Measurements from ENCODE around the gene SGSM2.

Gene SGSM2, protein sequence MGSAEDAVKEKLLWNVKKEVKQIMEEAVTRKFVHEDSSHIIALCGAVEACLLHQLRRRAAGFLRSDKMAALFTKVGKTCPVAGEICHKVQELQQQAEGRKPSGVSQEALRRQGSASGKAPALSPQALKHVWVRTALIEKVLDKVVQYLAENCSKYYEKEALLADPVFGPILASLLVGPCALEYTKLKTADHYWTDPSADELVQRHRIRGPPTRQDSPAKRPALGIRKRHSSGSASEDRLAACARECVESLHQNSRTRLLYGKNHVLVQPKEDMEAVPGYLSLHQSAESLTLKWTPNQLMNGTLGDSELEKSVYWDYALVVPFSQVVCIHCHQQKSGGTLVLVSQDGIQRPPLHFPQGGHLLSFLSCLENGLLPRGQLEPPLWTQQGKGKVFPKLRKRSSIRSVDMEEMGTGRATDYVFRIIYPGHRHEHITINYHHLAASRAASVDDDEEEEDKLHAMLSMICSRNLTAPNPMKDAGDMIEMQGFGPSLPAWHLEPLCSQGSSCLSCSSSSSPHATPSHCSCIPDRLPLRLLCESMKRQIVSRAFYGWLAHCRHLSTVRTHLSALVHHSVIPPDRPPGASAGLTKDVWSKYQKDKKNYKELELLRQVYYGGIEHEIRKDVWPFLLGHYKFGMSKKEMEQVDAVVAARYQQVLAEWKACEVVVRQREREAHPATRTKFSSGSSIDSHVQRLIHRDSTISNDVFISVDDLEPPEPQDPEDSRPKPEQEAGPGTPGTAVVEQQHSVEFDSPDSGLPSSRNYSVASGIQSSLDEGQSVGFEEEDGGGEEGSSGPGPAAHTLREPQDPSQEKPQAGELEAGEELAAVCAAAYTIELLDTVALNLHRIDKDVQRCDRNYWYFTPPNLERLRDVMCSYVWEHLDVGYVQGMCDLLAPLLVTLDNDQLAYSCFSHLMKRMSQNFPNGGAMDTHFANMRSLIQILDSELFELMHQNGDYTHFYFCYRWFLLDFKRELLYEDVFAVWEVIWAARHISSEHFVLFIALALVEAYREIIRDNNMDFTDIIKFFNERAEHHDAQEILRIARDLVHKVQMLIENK

DNA sequence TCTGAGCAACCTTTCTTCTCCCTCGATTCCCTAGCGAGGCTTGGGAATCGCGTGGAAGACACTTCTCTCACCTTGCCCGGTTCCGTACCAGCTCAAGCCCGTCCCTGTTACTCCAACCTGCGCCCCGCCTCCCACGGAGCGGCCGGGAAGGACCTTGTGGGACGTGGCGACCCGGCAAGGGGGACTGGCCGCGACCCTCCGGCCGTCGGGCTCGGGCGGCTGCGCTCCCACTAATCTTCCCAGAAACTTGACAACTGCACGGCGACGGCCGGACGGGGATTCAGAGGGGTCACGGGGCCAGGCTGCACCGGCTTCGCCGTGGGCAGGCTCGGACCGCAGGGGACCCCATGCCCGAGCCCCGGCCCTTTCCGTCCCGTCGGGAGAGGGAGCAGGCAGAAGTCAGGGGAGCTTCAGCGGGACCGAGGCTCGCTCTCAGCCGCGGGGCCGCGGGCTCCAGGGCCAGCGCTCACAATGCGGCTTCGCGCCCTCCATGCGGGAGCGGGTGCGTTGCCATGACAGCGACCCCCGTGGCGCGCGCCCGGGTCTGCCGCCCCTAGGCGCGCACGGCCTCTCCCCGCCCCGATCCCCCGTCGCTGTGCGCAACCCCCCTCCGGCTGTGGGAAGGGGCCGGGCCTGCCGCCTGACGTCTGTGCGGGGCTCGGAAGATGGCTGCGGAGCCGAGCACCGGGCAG lies at the start of gene SGSM2:
Gene SGSM2 (plus strand): TSS at position 650 of the 692 bp plus-strand sequence. CDS start 188 bp downstream, outside the sequence.
- H4K20me1 ChIP-seq (ENCODE audit: insufficient read depth) = no peaks in the 10 kb centered on the region
- no peak within 1 kb of the TSS for H3K4me3 ChIP-seq (IDR thresholded peaks at IDR 0.05; ENCODE audit: insufficient read depth, low read depth, low read length)
- H3K27ac ChIP-seq = peak within 1 kb of the TSS; percentile 28; the same call in 1 of the 2 replicates
- H3K4me1 ChIP-seq (ENCODE audit: low read depth, poor library complexity, severe bottlenecking) = peaks cover 19% of the 10 kb centered on the region
- H3K36me3 ChIP-seq (ENCODE audit: insufficient read depth) = 0 out of 2 replicates have a peak, but pooled peaks cover 5% of the 10 kb centered on the region
- TF ChIP-seq, protein P1, sequence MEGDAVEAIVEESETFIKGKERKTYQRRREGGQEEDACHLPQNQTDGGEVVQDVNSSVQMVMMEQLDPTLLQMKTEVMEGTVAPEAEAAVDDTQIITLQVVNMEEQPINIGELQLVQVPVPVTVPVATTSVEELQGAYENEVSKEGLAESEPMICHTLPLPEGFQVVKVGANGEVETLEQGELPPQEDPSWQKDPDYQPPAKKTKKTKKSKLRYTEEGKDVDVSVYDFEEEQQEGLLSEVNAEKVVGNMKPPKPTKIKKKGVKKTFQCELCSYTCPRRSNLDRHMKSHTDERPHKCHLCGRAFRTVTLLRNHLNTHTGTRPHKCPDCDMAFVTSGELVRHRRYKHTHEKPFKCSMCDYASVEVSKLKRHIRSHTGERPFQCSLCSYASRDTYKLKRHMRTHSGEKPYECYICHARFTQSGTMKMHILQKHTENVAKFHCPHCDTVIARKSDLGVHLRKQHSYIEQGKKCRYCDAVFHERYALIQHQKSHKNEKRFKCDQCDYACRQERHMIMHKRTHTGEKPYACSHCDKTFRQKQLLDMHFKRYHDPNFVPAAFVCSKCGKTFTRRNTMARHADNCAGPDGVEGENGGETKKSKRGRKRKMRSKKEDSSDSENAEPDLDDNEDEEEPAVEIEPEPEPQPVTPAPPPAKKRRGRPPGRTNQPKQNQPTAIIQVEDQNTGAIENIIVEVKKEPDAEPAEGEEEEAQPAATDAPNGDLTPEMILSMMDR (conservative IDR thresholded peaks at IDR 0.05; ENCODE audit: low read depth, low read length) = no peak
- H3K4me2 ChIP-seq = peak within 1 kb of the TSS; percentile 58
- H3K9ac ChIP-seq = peak within 1 kb of the TSS; percentile 67; the same call in 1 of the 2 replicates
- peaks cover 32% of the 10 kb centered on the region for H3K79me2 ChIP-seq (ENCODE audit: insufficient read depth, low read depth)
- H2AFZ ChIP-seq (ENCODE audit: low read depth) = peak within 1 kb of the TSS; percentile 78
- H3K27me3 ChIP-seq (ENCODE audit: insufficient read depth, low read depth) = no peaks in the 10 kb centered on the region

DNA sequence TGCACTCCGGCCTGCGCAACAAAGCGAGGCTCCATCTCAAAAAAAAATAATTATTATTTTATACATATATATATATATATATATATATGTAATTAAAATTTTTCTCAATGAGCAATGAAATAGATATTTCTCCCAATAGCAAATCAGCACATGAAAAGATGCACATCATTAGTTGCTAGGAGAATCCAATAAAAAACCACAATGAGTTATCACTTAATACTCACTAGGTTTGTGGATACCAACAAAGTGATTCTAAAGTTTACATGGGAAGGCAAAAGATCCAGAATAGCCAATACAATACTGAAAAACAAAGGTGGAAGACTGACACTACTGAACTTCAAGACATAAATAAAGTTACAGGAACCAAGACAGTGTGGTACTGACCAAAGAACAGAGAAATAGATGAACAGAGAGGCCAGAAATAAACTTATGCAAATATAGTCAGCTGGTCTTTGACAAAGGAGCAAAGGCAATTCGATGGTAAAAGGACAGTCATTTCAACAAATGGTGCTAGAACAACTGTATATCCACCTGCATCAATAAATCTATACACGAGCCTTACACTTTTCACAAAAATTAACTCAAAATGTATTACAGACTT lies 47.3 kb upstream of the SGSM2 start:
- Histone ChIP-seq H4K20me1 (ENCODE audit: insufficient read depth) (no peaks in the 10 kb centered on the region), H3K9ac (no peak overlapping the region), H3K27ac (no peak overlapping the region), H3K79me2 (ENCODE audit: insufficient read depth, low read depth) (no peaks in the 10 kb centered on the region), H3K27me3 (ENCODE audit: insufficient read depth, low read depth) (no peaks in the 10 kb centered on the region), H3K4me2 (no peak overlapping the region), H3K36me3 (ENCODE audit: insufficient read depth) (no peaks in the 10 kb centered on the region), H2AFZ (ENCODE audit: low read depth) (no peak overlapping the region), H3K4me3 (IDR thresholded peaks at IDR 0.05; ENCODE audit: insufficient read depth, low read depth, low read length) (no peak overlapping the region), H3K4me1 (ENCODE audit: low read depth, poor library complexity, severe bottlenecking) (peaks cover 7% of the 10 kb centered on the region)
- TF ChIP-seq, protein P1 (conservative IDR thresholded peaks at IDR 0.05; ENCODE audit: low read depth, low read length) = no peak

DNA sequence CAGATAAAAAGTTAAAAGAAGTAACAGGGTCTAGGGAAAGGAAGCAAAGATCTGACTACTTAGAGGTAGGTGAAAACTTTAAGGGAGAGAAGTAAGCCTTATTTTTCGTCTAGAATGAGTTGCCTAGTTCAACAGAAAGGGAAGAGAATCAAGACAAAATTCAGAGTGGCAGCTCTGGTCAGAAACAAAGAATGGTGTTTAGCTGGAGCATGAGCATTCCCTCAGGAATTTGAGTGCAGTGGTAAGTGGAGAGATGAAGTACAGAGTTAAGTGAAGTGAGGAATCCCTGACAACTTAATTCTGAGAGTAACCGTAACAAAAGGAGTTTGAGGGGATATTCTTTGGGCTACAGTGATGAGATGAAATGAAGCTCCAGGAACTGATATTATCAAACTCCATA lies 45.2 kb upstream of the SGSM2 start:
- no peak overlapping the region for H3K4me2 ChIP-seq
- no peak overlapping the region for H3K27ac ChIP-seq
- no peak overlapping the region for H3K4me3 ChIP-seq (IDR thresholded peaks at IDR 0.05; ENCODE audit: insufficient read depth, low read depth, low read length)
- H3K9ac ChIP-seq = no peak overlapping the region
- no peaks in the 10 kb centered on the region for H3K27me3 ChIP-seq (ENCODE audit: insufficient read depth, low read depth)
- no peaks in the 10 kb centered on the region for H3K36me3 ChIP-seq (ENCODE audit: insufficient read depth)
- H4K20me1 ChIP-seq (ENCODE audit: insufficient read depth) = no peaks in the 10 kb centered on the region
- H2AFZ ChIP-seq (ENCODE audit: low read depth) = no peak overlapping the region
- no peaks in the 10 kb centered on the region for H3K79me2 ChIP-seq (ENCODE audit: insufficient read depth, low read depth)
- TF ChIP-seq, protein P1 (conservative IDR thresholded peaks at IDR 0.05; ENCODE audit: low read depth, low read length) = no peak
- H3K4me1 ChIP-seq (ENCODE audit: low read depth, poor library complexity, severe bottlenecking) = peaks cover 8% of the 10 kb centered on the region

DNA sequence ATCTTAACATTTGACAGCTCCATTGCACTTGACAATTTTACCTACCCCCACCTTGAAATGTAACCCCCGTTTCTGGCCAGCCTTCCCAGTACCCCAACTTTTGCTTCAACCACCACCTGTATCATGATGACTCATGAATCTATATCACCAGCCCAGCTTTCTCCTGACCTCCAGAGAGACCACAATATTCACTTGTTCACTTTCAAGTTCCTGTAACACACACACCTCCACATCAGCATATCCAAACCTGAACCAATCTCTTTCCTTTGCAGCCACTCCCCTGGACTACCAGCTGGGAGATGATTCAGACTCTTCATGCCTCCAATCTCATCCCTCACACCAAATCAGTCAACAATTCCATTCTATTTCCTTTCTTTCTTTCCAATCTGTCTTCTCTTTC lies 41.7 kb upstream of the SGSM2 start:
- Histone ChIP-seq H3K9ac (no peak overlapping the region), H3K4me3 (IDR thresholded peaks at IDR 0.05; ENCODE audit: insufficient read depth, low read depth, low read length) (no peak overlapping the region), H3K79me2 (ENCODE audit: insufficient read depth, low read depth) (no peaks in the 10 kb centered on the region), H3K27me3 (ENCODE audit: insufficient read depth, low read depth) (no peaks in the 10 kb centered on the region), H2AFZ (ENCODE audit: low read depth) (no peak overlapping the region), H3K27ac (no peak overlapping the region), H3K4me2 (no peak overlapping the region), H3K4me1 (ENCODE audit: low read depth, poor library complexity, severe bottlenecking) (peaks cover 8% of the 10 kb centered on the region), H4K20me1 (ENCODE audit: insufficient read depth) (no peaks in the 10 kb centered on the region), H3K36me3 (ENCODE audit: insufficient read depth) (no peaks in the 10 kb centered on the region)
- TF ChIP-seq, protein P1 (conservative IDR thresholded peaks at IDR 0.05; ENCODE audit: low read depth, low read length) = no peak
